ENCODE data around the gene MAT1A. TPM values are rescaled to one million over a fixed set of nuclear protein-coding genes. Genes with fewer than 3 reads are reported as not detected.
"Not testable (repeated sequence)": the region's sequence is repeated elsewhere in the genome, so short reads cannot be mapped to it uniquely, and the experiment has no call there.

The MAT1A gene
- total and polyA plus RNA-seq, 5 experiments from 2014 or later = not detected

DNA sequence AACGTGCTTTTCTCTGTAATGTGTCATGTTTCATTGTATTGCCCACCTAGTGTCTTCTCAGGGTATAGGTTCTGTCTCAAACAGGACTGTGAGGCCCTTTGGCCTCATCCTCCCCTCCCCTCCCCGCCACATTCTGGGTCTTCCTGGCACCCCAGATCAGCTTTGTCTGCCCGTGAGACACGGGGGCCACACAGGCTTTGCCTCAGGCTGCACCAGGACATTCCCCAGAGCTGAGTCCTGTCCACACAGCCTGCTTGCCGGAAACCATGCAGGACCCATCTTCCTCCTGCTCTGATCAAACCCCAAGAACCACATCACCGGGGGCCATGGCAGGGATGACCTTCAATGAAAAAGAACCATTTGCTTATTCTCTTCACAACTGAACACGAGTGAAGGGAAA is 18.6 kb downstream of the MAT1A start:
- Mint-ChIP-seq H3K27ac (no peak overlapping the region), H3K4me1 (no peaks in the 10 kb centered on the region), H3K36me3 (peaks cover 0 to 14% (median 1%) of the 10 kb centered on the region in 3 donors), H3K4me3 (no peak overlapping the region), H3K27me3 (peaks cover 2 to 11% (median 3%) of the 10 kb centered on the region in 5 donors), H3K9me3 (peaks cover 0 to 16% (median 5%) of the 10 kb centered on the region in 9 donors)
- no peak for DNase-seq
- POLR2A ChIA-PET = no interaction called here
- ATAC-seq = no peak

DNA sequence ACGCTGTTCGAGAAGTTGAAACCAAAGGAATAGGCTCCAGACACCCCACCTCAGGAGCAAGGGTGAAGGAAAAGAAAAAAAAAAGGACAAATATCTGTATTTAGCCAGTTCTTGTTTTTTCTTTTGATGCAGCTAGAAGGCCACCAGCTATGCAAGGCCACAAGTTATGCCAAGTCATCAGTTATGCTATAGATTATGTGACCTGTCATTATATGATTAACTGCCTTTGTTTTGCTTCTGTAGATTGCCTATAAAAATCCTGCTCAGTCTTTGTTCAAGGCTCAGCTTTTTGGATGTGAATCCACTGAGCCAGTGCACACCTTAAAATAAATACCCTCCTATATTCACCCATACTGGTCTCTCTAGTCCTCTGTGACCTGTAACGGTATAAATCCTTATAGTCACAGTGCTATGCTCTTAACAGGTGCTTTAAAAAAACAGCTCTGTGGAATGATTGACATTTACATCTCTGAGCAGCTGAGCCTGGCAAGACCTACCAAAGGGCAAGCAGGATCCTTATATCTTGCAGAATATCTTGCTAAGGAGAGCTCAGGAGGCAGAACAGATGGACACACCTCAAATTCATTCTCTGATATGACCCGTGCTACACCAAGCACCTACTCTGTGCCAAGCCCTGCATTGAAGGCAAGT is 20.4 kb downstream of the MAT1A start:
- Mint-ChIP-seq H3K27ac (no peak overlapping the region), H3K4me3 (no peak overlapping the region), H3K9me3 (peaks cover 0 to 16% (median 5%) of the 10 kb centered on the region in 9 donors), H3K36me3 (peaks cover 0 to 14% (median 1%) of the 10 kb centered on the region in 3 donors), H3K4me1 (peaks cover 0 to 2% (median 0%) of the 10 kb centered on the region in 4 donors), H3K27me3 (peaks cover 2 to 11% (median 3%) of the 10 kb centered on the region in 5 donors)
- POLR2A ChIA-PET = no interaction called here
- no peak for ATAC-seq
- DNase-seq = no peak

DNA sequence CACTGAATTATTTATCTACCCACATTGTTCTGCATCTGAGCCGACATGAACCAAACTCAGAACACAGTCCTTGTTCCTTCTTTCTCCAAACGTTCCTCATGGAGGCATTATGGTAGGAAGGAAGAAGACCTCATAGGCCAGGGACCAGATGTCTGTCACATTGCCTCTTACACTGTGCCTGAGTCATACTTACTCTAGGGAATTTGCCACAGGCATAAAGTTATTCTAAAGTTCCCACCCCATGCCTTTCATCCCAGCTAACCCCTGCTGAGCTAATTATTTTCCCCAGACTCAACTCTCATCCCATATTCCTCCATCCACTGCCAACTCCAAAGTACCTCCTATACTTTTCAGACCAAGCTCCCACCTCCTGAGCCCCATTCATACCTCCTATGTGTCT is 21.2 kb downstream of the MAT1A start:
- Mint-ChIP-seq H3K27ac (no peak overlapping the region), H3K36me3 (peaks cover 0 to 14% (median 1%) of the 10 kb centered on the region in 3 donors), H3K4me3 (no peak overlapping the region), H3K4me1 (peaks cover 0 to 2% (median 0%) of the 10 kb centered on the region in 4 donors), H3K9me3 (peaks cover 0 to 16% (median 5%) of the 10 kb centered on the region in 9 donors), H3K27me3 (peaks cover 2 to 11% (median 3%) of the 10 kb centered on the region in 5 donors)
- ATAC-seq (no peak), DNase-seq (no peak)
- POLR2A ChIA-PET = no interaction called here

DNA sequence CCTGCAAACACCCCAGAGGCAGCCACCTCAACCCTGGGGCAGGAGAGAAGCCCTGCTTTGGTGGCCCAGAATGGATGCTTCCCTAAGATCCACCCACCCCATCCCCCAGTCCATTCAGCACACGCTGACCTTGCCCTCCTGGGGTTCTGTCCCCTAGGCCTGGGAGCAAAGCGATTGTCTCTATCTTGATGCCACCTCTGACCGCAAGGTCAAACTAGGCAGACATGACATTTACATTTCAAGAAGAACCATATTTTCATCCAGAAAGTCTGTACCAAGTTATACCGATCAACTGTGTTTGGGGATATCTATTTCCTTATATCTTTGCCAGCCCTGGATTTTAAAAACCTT is 23.0 kb downstream of the MAT1A start:
- Mint-ChIP-seq H3K4me3 (no peak overlapping the region), H3K27ac (no peak overlapping the region), H3K27me3 (peaks cover 2 to 9% (median 3%) of the 10 kb centered on the region in 5 donors), H3K9me3 (peaks cover 0 to 18% (median 5%) of the 10 kb centered on the region in 9 donors), H3K4me1 (peaks cover 0 to 2% (median 0%) of the 10 kb centered on the region in 4 donors), H3K36me3 (peaks cover 0 to 19% (median 1%) of the 10 kb centered on the region in 3 donors)
- no peak for ATAC-seq
- no peak for DNase-seq
- POLR2A ChIA-PET = no interaction called here

DNA sequence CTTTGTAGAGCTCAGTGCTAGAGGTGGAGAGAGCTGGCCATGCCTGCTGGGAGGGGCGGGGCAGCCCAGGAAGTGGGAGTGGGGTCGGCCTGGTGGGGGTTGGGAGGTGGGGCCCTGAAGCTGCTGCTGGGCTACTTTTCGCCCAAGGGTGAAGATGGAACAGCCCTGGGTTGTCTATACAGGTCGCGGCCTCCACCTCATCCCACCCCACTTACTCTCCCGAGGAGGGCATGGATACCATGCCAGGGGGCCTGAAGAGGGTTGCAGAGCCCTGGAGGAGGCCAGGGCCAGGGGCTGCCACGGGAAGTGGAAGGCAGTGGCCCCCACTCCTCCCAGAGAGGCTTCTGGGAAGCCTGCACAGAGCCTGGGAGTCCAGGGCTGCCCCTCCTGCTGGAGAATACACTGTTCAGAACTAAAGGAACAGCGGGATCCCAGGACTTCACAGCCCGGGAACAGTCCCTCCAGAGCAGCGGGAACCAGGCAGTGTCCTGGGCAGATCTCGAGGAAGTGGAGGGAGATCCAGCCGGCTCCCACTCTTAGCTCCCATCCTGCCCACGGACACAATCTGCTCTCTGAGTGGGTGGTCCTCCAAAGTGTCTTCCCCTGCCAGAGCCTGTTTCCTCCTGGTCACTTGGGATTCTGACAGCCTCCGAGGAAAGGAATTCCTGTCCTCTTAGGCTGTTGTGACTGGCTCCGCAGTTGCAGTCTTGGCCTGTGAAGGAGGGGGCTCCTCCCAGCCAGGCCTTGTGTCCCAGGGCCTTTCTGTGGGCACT is 23.5 kb downstream of the MAT1A start:
- no peak overlapping the region for H3K27ac Mint-ChIP-seq
- H3K36me3 Mint-ChIP-seq = peaks cover 0 to 19% (median 0%) of the 10 kb centered on the region in 3 donors
- POLR2A ChIA-PET = no interaction called here
- H3K4me3 Mint-ChIP-seq = no peak overlapping the region
- peaks cover 0 to 2% (median 0%) of the 10 kb centered on the region in 4 donors for H3K4me1 Mint-ChIP-seq
- ATAC-seq = no peak
- peaks cover 0 to 18% (median 5%) of the 10 kb centered on the region in 9 donors for H3K9me3 Mint-ChIP-seq
- DNase-seq = no peak
- H3K27me3 Mint-ChIP-seq = peaks cover 0 to 3% (median 0%) of the 10 kb centered on the region in 5 donors

DNA sequence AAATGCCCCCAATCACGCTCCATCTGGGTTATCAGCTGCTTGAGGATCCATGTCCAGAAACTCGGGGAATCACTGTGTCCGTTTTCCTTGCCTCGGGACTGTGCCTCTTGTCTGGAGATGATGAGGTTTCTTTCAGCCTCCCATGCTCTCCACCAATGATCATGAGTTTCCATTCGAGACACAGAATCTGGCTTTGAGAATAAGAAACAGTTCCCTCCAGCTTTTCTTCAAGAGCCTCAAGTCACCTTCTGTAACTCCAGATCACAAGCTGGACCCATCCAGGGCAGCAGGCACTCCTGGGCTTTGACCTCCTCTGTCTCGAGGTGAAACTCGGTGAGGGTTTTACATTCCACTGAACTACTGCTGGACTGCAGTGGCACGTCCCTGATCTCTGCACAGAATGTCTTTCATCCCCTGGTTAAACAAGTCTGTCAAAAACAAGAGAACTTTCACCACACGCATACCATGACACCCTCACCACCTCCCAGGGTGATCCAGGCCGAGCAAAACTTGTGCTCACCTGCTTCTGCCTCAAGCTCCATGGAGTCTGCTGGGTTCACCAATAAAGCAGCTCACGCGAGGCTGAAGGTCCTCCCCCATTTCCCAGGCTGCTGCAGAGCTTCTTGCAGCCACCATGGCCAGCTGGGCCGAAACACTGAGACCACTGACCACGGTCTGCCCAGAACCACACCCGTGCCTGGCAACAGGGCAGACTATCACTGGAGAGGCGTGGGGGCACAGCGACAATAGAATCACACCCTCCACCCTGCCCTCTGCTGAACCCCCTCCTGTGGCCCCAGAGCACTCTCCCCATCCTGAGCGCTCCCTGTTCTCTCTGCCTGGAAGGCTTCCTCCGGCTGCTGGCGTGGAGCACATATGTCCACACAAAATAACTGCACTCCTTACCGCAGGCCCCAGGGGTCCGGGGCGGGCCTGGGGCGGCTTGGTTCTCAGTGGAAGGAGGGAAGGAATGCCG is 25.1 kb downstream of the MAT1A start:
- H3K27ac Mint-ChIP-seq = peak overlapping the region in 1 of 10 donors; percentile 22
- H3K4me3 Mint-ChIP-seq = no peak overlapping the region
- H3K36me3 Mint-ChIP-seq = peaks cover 0 to 19% (median 0%) of the 10 kb centered on the region in 3 donors
- POLR2A ChIA-PET = no interaction called here
- ATAC-seq (no peak), DNase-seq (no peak)
- peaks cover 0 to 18% (median 5%) of the 10 kb centered on the region in 9 donors for H3K9me3 Mint-ChIP-seq
- H3K27me3 Mint-ChIP-seq = no peaks in the 10 kb centered on the region
- peaks cover 0 to 2% (median 0%) of the 10 kb centered on the region in 4 donors for H3K4me1 Mint-ChIP-seq

DNA sequence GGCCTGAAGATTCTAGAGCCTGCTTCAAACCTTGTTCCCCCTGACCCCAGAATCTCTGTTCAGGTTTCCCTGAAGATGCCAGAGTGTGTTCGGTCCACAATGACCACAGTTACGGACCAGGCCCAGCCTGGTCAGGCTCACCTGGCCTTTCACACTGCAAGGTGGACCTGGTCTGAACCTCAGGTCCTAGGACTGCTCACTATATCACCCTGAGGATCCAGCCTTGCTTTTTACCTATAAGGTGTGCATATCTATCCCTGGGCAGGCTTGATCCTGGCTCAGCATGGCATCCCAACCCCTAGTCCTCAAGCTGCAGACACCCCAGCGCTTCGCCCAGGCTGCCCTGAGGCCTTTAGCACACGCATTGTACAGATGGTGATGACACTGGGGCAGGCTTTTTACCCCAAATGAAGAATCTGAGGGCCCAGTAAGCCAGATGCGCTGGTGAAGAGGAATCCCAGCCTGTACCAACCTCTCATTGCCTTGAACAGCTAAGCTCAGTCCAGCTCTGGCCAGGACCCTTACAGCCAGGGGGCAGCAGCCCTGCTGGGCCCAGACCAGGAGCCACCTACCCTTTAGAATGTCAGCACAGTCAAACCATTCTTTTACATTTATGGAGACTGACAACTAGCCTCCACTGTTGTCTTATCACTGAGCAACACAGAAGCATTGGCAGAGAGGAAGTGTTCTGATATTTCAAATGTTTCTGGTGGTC is 28.0 kb downstream of the MAT1A start:
- Mint-ChIP-seq H3K27ac (no peak overlapping the region), H3K9me3 (peaks cover 0 to 5% (median 2%) of the 10 kb centered on the region in 9 donors), H3K4me1 (peaks cover 0 to 2% (median 0%) of the 10 kb centered on the region in 4 donors), H3K36me3 (peaks cover 0 to 5% (median 0%) of the 10 kb centered on the region in 3 donors), H3K4me3 (no peak overlapping the region), H3K27me3 (peaks cover 0 to under 1% (median under 1%) of the 10 kb centered on the region in 5 donors)
- no peak for ATAC-seq
- POLR2A ChIA-PET = no interaction called here
- DNase-seq = no peak

DNA sequence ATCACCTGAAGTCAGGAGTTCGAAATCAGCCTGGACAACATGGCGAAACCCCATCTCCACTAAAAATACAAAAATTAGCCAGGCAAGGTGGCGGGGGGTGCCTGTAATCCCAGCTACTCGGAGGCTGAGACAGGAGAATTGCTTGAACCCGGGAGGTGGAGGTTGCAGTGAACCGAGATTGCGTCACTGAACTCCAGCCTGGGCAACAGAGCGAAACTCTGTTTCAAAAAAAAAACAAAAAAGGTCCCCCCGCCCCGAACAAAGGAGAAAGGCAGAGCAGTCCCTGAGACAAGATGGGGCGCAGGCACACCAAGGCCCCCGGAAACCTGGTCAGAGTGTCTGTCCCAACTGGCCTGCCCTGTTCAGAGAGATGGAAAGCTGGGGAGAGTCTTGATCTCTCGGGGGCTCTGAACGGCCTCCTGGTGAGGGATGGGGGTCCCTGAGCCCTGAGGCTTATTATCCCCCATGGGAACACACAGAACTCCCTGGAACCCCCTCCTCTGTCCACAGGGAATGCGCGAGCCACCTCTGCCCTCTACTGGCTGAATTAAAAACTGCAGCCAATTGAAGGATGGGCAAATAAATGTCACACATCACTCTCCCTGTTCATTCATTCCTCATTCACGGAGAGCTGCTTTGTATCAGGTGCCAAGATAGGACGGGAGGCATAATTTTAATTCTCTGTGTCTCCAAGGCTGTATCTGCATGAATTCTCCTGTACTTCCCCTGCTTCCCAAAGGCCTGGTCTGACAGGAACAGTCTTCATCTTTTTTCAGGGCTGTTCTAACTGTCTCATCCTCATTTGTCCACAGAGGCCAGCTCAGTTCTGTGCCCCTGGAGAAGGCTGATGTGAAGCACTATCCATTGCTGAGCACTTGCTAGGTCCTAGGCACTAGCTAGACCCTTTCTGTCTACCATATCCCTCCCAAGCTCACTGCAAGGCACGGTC is 28.9 kb downstream of the MAT1A start:
- H3K9me3 Mint-ChIP-seq = peaks cover 0 to 5% (median 2%) of the 10 kb centered on the region in 9 donors
- H3K4me1 Mint-ChIP-seq = peaks cover 0 to 2% (median 0%) of the 10 kb centered on the region in 4 donors
- POLR2A ChIA-PET = interaction anchor here (0.7 kb wide), 1 partner anchor 369 kb away, joined by 3 read pairs; no protein-coding TSS in a partner anchor
- ATAC-seq (no peak), DNase-seq (peak in 6 of 10 donors; percentile 7 to 53 (median 32))
- H3K27ac Mint-ChIP-seq = no peak overlapping the region
- H3K4me3 Mint-ChIP-seq = no peak overlapping the region
- H3K36me3 Mint-ChIP-seq = peaks cover 0 to 5% (median 0%) of the 10 kb centered on the region in 3 donors
- peaks cover 0 to 8% (median 2%) of the 10 kb centered on the region in 5 donors for H3K27me3 Mint-ChIP-seq

DNA sequence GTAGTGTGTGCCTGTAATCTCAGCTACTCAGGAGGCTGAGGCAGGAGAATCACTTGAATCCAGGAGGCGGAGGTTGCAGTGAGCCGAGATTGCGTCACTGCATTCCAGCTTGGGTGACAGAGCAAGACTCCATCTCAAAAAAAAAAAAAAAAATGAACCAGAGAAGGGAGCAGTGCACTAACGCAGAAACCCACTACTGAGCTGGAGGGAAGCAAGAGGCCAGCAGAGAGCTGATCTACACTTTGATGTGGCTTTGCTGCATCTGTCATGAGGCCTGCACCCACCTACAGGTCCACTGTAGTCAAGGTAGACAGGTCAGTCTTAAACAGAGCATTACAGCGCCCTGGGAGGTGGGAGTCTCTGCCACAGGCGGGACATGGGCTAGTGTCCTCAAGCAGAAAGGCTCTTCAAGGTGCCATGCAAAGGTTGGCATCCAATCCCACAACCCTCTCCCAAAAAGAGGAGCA is 30.0 kb downstream of the MAT1A start:
- Mint-ChIP-seq H3K4me3 (no peak overlapping the region), H3K27me3 (peaks cover 0 to 8% (median 2%) of the 10 kb centered on the region in 5 donors), H3K27ac (no peak overlapping the region), H3K9me3 (peaks cover 0 to 5% (median 1%) of the 10 kb centered on the region in 9 donors), H3K4me1 (no peaks in the 10 kb centered on the region), H3K36me3 (peaks cover 0 to 5% (median 0%) of the 10 kb centered on the region in 3 donors)
- POLR2A ChIA-PET = no interaction called here
- DNase-seq (no peak), ATAC-seq (no peak)

DNA sequence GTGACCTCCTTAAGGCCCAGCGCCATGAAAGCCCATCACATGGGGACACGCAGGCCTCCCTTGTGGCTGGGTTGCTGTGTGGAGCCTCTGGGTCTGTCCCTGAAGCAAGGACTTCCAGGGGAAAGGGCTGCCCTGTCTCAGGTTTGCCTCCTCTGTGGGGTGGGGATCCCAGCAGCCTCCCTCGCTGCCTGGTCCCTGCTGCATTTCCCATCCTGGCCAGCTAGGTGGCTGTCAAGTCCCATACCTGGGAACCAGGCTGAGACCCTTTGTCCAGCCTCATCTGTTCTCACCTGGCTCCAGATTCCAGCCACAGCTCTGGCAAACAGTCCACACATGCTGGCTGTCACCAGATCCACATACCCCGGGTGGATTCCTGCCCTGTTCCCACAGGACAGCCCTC is 32.7 kb downstream of the MAT1A start:
- ATAC-seq, H3K4me3 Mint-ChIP-seq, H3K4me1 Mint-ChIP-seq, H3K9me3 Mint-ChIP-seq, H3K36me3 Mint-ChIP-seq, POLR2A ChIA-PET, DNase-seq: not testable (repeated sequence)
- Mint-ChIP-seq H3K27me3 (peaks cover 2 to 20% (median 8%) of the 10 kb centered on the region in 5 donors), H3K27ac (peak overlapping the region in 1 of 10 donors; percentile 3)

DNA sequence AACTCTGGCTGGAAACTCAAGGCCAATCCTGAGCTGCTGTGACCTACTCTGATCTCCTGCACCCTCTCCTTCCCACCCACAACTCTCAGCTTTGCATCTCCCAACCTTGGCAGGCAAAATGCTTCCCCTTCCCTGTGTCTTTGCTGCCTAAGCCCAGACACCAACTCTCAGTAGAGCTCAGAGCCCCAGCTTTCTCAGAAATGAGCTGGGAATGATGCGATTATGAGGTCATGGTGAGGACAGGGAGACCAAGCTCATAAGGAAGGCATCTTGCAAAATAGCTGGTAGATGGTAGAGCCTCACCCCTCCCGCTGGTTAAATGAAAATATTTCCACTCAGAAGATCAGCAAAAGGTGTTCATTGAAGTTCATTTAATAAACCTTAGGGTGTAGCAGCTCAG is 34.7 kb downstream of the MAT1A start:
- H3K36me3 Mint-ChIP-seq, POLR2A ChIA-PET, H3K27ac Mint-ChIP-seq, H3K4me3 Mint-ChIP-seq, H3K9me3 Mint-ChIP-seq, DNase-seq, ATAC-seq, H3K4me1 Mint-ChIP-seq: not testable (repeated sequence)
- H3K27me3 Mint-ChIP-seq = peaks cover 2 to 20% (median 8%) of the 10 kb centered on the region in 5 donors
